HEK293T (cell line): ENCODE data around the gene ZNF236.

Source experiments
- CTCF ChIA-PET: fragments of 350-600 bp; formaldehyde crosslinking; extraction: SDS; loops from one replicate; lab custom pipeline; 2021; ENCODE audit warnings: antibody characterized with exemption, inconsistent platforms; lab: Yijun Ruan, JAX
- POLR2A ChIA-PET: fragments of 350-600 bp; formaldehyde crosslinking; extraction: SDS; loops from one replicate; lab custom pipeline; 2020; ENCODE audit warnings: antibody characterized with exemption, inconsistent platforms; lab: Yijun Ruan, JAX
- DNase-seq: peaks from one replicate; pipeline ENCODE4 v3.0.0; 2012; ENCODE audit warnings: mixed read lengths; ENCODE audit errors: extremely low spot score
- ARNT ChIP-seq: fragments of 450-650 bp; IDR thresholded peaks from 2 replicates; pipeline ENCODE4 v1.6.1; 2017; ENCODE audit warnings: mild to moderate bottlenecking
- BHLHE40 ChIP-seq: fragments of 450-650 bp; IDR thresholded peaks from 2 replicates; pipeline ENCODE4 v1.6.1; 2016; ENCODE audit warnings: mild to moderate bottlenecking, moderate library complexity, borderline replicate concordance
- CTBP1 ChIP-seq: fragments of 450-650 bp; IDR thresholded peaks from 2 replicates; pipeline ENCODE4 v1.6.1; 2016; ENCODE audit warnings: borderline replicate concordance
- ELF4 ChIP-seq: fragments of 450-650 bp; IDR thresholded peaks from 2 replicates; pipeline ENCODE4 v1.6.1; 2017; ENCODE audit warnings: antibody characterized with exemption
- FOXA1 ChIP-seq: fragments of 450-650 bp; IDR thresholded peaks from 2 replicates; pipeline ENCODE4 v1.6.1; 2016; ENCODE audit warnings: mild to moderate bottlenecking
- FOXK2 ChIP-seq: fragments of 450-650 bp; IDR thresholded peaks from 2 replicates; pipeline ENCODE4 v1.6.1; 2016; ENCODE audit warnings: mild to moderate bottlenecking
- FOXM1 ChIP-seq: fragments of 450-650 bp; IDR thresholded peaks from 2 replicates; pipeline ENCODE4 v1.6.1; 2017; ENCODE audit warnings: mild to moderate bottlenecking, borderline replicate concordance
- HDGF ChIP-seq: fragments of 450-650 bp; IDR thresholded peaks from 2 replicates; pipeline ENCODE4 v1.6.1; 2017; ENCODE audit warnings: antibody characterized with exemption, borderline replicate concordance
- L3MBTL2 ChIP-seq: fragments of 450-650 bp; conservative IDR thresholded peaks from 2 replicates; pipeline ENCODE4 v1.6.1; 2016; ENCODE audit warnings: mild to moderate bottlenecking
- LEF1 ChIP-seq: fragments of 450-650 bp; IDR thresholded peaks from 2 replicates; pipeline ENCODE4 v1.6.1; 2017; ENCODE audit warnings: mild to moderate bottlenecking, borderline replicate concordance
- NFRKB ChIP-seq: fragments of 450-650 bp; IDR thresholded peaks from 2 replicates; pipeline ENCODE4 v1.6.1; 2016; ENCODE audit warnings: mild to moderate bottlenecking, moderate library complexity
- SP1 ChIP-seq: fragments of 450-650 bp; IDR thresholded peaks from 2 replicates; pipeline ENCODE4 v1.6.1; 2017
- SUZ12 ChIP-seq: fragments of 450-650 bp; IDR thresholded peaks from 2 replicates; pipeline ENCODE4 v1.6.1; 2016; ENCODE audit warnings: mild to moderate bottlenecking
- TARDBP ChIP-seq: fragments of 450-650 bp; IDR thresholded peaks from 2 replicates; pipeline ENCODE4 v1.6.1; 2016
- ZNF384 ChIP-seq: fragments of 450-650 bp; IDR thresholded peaks from 2 replicates; pipeline ENCODE4 v1.6.1; 2016
- TF ChIP-seq, protein P1 (sequence below): fragments of 450-650 bp; IDR thresholded peaks from 2 replicates; pipeline ENCODE4 v1.6.1; 2016

Gene ZNF236

DNA sequence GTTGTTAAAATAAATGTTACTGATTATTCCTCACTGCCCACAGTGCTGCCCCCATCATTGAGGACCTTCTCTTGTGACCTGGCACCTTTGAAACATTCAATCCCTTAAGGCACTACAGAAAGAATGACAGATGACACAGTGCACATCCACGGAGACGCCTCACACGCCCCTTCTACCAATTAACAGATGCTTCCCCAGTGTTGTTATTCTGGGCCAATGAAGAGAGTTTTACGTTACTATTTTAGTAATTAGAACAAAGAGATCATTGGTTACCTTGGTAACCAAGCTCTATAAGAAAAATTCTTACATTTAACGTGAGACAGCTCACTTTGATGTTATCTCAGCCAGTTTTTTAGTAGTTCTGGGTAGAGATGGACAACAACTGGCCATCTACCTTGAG is 152.0 kb downstream of the ZNF236 start:
- TF ChIP-seq FOXM1: no peak
- no peak for TF ChIP-seq SP1
- TF ChIP-seq L3MBTL2: no peak
- TF ChIP-seq CTBP1: no peak
- TF ChIP-seq LEF1: no peak
- no peak for TF ChIP-seq HDGF
- no peak for TF ChIP-seq FOXA1
- no peak for TF ChIP-seq ZNF384
- TF ChIP-seq, protein P1, sequence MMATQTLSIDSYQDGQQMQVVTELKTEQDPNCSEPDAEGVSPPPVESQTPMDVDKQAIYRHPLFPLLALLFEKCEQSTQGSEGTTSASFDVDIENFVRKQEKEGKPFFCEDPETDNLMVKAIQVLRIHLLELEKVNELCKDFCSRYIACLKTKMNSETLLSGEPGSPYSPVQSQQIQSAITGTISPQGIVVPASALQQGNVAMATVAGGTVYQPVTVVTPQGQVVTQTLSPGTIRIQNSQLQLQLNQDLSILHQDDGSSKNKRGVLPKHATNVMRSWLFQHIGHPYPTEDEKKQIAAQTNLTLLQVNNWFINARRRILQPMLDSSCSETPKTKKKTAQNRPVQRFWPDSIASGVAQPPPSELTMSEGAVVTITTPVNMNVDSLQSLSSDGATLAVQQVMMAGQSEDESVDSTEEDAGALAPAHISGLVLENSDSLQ: no peak
- TF ChIP-seq TARDBP: no peak
- TF ChIP-seq SUZ12: no peak
- TF ChIP-seq ELF4: no peak
- no peak for TF ChIP-seq NFRKB
- TF ChIP-seq FOXK2: no peak
- no peak for DNase-seq
- CTCF ChIA-PET: no interaction called here
- POLR2A ChIA-PET: no interaction called here

DNA sequence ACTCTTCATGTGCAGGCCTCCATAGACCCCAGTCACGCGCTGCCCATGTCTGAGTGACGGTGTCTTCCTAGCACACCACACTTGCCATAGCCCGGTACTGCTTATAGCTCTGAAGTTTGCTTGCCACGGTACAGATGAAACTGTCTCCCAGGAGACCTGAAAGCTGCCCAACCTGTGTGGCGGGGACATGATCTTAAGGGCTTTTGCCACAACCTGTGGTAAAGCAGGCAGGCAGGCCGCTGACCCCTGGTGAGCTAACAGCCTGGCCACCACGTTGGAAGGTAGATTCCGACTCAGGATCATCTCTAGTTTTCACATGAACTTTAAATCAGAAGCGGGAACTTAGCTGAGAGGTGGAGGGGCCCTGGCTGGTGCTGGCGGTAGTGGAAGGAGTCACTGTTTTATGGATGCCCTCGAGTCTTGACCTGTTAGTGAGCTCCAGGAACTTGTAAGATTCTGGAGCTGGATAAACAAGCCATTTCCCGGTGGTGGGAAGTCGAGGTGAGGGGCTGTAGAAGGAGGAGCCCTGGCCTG is 153.3 kb downstream of the ZNF236 start:
- DNase-seq: no peak
- ChIA-PET CTCF (interaction anchor here (0.7 kb wide), 1 partner anchor 10 kb away, joined by 3 read pairs; no protein-coding TSS in a partner anchor), POLR2A (no interaction called here)
- TF ChIP-seq LEF1: no peak
- TF ChIP-seq, protein P1: no peak
- TF ChIP-seq CTBP1: no peak
- no peak for TF ChIP-seq ZNF384
- TF ChIP-seq BHLHE40: no peak
- no peak for TF ChIP-seq SP1
- TF ChIP-seq L3MBTL2: no peak
- TF ChIP-seq HDGF: no peak
- no peak for TF ChIP-seq FOXK2
- TF ChIP-seq ELF4: no peak
- TF ChIP-seq FOXM1: no peak
- no peak for TF ChIP-seq SUZ12
- TF ChIP-seq FOXA1: no peak
- TF ChIP-seq NFRKB: no peak

DNA sequence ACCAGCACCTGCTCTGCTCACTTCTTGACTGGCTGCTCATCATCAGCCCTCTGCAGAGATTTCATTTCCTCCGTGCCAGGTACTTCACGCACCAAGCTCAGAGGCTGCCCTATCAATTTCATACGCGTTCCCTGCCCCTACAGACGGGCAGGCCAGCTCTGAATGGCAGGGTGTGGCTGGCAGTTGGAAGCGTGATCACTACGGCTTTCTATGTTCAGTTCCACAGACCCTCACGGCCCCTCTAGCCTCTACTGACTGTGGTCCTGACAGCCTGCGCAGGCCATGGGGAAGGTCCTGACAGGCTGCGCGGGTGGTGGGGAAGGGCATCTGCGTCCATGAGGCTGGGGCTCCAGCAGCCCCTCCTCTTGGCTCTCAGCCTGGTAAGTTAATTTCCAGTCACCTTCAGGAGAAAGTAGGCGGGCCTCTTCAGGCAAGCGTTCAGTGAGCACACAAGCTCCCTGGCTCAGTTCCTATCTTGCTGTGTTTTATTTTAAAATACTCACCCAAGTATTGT is 154.8 kb downstream of the ZNF236 start:
- ChIA-PET CTCF (interaction anchor here (0.6 kb wide), 2 partner anchors 9 to 234 kb away, joined by 3 read pairs; no protein-coding TSS in a partner anchor), POLR2A (no interaction called here)
- no peak for TF ChIP-seq LEF1
- TF ChIP-seq HDGF: no peak
- no peak for TF ChIP-seq SUZ12
- no peak for TF ChIP-seq FOXK2
- TF ChIP-seq ZNF384: no peak
- no peak for DNase-seq

DNA sequence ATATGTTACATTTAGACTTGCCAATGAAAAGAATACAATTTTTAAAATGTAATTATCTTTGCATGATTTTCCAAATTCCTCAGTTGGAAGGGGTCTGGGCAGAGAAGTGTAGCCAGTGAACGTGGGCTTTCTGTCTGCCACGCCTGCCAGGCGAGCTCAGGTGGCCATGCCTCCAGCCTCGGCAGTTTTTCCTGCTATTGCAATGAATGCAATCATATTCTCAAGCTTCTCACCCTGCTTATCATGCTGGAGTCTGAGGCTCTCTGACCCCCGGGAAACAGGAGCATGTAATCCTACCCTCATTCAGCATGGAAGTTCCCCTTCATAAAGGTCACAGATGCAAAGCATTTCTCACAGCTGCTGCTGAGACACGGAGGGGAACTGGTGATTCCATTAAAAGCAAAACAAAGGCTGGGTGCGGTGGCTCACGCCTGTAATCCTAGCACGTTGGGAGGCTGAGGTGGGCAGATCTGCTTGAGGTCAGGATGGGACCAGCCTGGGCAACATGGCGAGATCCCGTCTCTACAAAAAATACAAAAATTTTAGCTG is 155.4 kb downstream of the ZNF236 start:
- POLR2A ChIA-PET: no interaction called here
- TF ChIP-seq SP1 (no peak), SUZ12 (no peak), L3MBTL2 (no peak), FOXK2 (no peak), FOXM1 (no peak)
- TF ChIP-seq, protein P1: no peak
- CTCF ChIA-PET: no interaction called here
- DNase-seq: no peak

DNA sequence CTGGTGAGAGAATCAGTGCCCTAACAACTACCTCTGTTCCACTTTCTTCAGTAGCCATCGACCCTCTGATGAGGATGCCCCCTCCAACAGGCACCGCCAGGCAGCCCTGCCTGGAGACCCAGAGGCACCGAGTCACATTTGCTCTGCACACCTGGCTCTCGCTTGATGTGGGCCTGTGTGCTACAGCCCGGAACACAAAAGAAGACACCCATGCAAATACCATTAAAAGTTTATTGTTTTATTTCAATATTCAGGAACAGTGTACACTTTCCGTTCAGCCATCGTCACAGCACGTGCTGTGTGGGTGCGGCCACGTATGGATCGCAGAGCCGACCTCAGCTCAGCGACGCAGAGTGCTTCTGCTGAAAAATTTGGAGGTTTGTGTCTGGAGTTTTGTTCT is 156.3 kb downstream of the ZNF236 start:
- no peak for DNase-seq
- CTCF ChIA-PET: no interaction called here
- TF ChIP-seq, protein P1: no peak
- TF ChIP-seq SP1 (no peak), TARDBP (no peak), SUZ12 (no peak), L3MBTL2 (no peak), ARNT (no peak), LEF1 (no peak), NFRKB (no peak), CTBP1 (no peak), ELF4 (no peak), BHLHE40 (no peak), ZNF384 (no peak), FOXA1 (no peak), FOXK2 (no peak), HDGF (no peak), FOXM1 (no peak)
- POLR2A ChIA-PET: no interaction called here
